HG03103 (cell line): ENCODE data around the gene PPP2R5D.
A peak's percentile ranks its signal among the peaks of the same experiment; 100 is the strongest.
"Not testable (repeated sequence)": the region's sequence is repeated elsewhere in the genome, so short reads cannot be mapped to it uniquely, and the experiment has no call there.

ENCODE experiments used
- ATAC-seq: cut with Tn5 transposase; IDR thresholded peaks from one replicate; pipeline ENCODE4 v1.9.1; 2021; ENCODE audit warnings: low read depth; ENCODE audit not compliant: unreplicated experiment

The PPP2R5D gene

GRCh38 chr6:42984001-42984923 is at the start of gene PPP2R5D:
Gene PPP2R5D, plus strand, starts transcription at chr6:42984570. Its CDS starts 108 bp downstream, at chr6:42984678.
- peak; percentile 86 for ATAC-seq

GRCh38 chr6:42935322-42935721 is 49.0 kb upstream of the PPP2R5D start:
- ATAC-seq: no peak

- no peak for ATAC-seq
Measured at GRCh38 chr6:42936398-42936797, 48.0 kb upstream of the PPP2R5D start.

GRCh38 chr6:42937548-42938427 is 46.6 kb upstream of the PPP2R5D start:
- no peak for ATAC-seq

GRCh38 chr6:42938428-42938796 is 46.0 kb upstream of the PPP2R5D start:
- no peak for ATAC-seq

- ATAC-seq: no peak
Measured at GRCh38 chr6:42938987-42939809, 45.2 kb upstream of the PPP2R5D start.

- no peak for ATAC-seq
Measured at GRCh38 chr6:42939810-42940167, 44.6 kb upstream of the PPP2R5D start.

- ATAC-seq: no peak
Measured at GRCh38 chr6:42940493-42941045, 43.8 kb upstream of the PPP2R5D start.

GRCh38 chr6:42941356-42941755 is 43.0 kb upstream of the PPP2R5D start:
- not testable (repeated sequence) for ATAC-seq

- ATAC-seq: no peak
Measured at GRCh38 chr6:42942444-42942843, 41.9 kb upstream of the PPP2R5D start.

- ATAC-seq: no peak
Measured at GRCh38 chr6:42947950-42948349, 36.4 kb upstream of the PPP2R5D start.

GRCh38 chr6:42952389-42952788 is 32.0 kb upstream of the PPP2R5D start:
- ATAC-seq: no peak

- ATAC-seq: not testable (repeated sequence)
Measured at GRCh38 chr6:42954405-42954804, 30.0 kb upstream of the PPP2R5D start.

- no peak for ATAC-seq
Measured at GRCh38 chr6:42958125-42958524, 26.2 kb upstream of the PPP2R5D start.

GRCh38 chr6:42959917-42960242 is 24.5 kb upstream of the PPP2R5D start:
- ATAC-seq: no peak

GRCh38 chr6:42960243-42961019 is 23.9 kb upstream of the PPP2R5D start, which contains the start of gene GNMT:
Gene GNMT, plus strand, starts transcription at chr6:42960754. Its CDS starts 14 bp downstream, at chr6:42960768.
- no peak for ATAC-seq

GRCh38 chr6:42961020-42961470 is 23.3 kb upstream of the PPP2R5D start:
- ATAC-seq: no peak

- no peak for ATAC-seq
Measured at GRCh38 chr6:42962096-42962495, 22.3 kb upstream of the PPP2R5D start.

GRCh38 chr6:42962502-42963178 is 21.7 kb upstream of the PPP2R5D start:
- no peak for ATAC-seq
